Natural killer cell treated with Interleukin-12 subunit alpha and Interleukin-12 subunit beta and Interleukin-15 and Interleukin-18, amount 100 ng/mL, for 72 hours (primary cell): ENCODE measurements around the gene SOST. TPM values are rescaled to one million over a fixed set of nuclear protein-coding genes. Genes with fewer than 3 reads are reported as not detected.
A peak's percentile ranks its signal among the peaks of the same experiment; 100 is the strongest.

Source experiments
- ATAC-seq, 2 donors: fragments of 150-1000 bp; cut with Tn5 transposase in 1 of 2; sonication (Bioruptor Pico), chemical (Tn5 transposase) in 1 of 2; 2 replicates each; pipeline ENCODE4 v1.10.0; 2021
- DNase-seq: peaks from one replicate; pipeline ENCODE4 v3.0.0; 2022; ENCODE audit warnings: low spot score
- H3K27ac Mint-ChIP-seq, 2 donors: 1 replicate in 1 of 2; 2 replicates in 1 of 2; pipeline ENCODE4 v1.8.0; 2022; ENCODE audit warnings: mixed read lengths in 2 of 2, mild to moderate bottlenecking in 1 of 2, moderate library complexity in 1 of 2
- H3K27me3 Mint-ChIP-seq, 2 donors: 1 replicate in 1 of 2; 2 replicates in 1 of 2; pipeline ENCODE4 v1.8.0; 2022; ENCODE audit warnings: mixed read lengths in 2 of 2
- H3K36me3 Mint-ChIP-seq: one replicate; pipeline ENCODE4 v1.8.0; 2022; ENCODE audit warnings: mixed read lengths
- H3K4me1 Mint-ChIP-seq, 2 donors: 1 replicate in 1 of 2; 2 replicates in 1 of 2; pipeline ENCODE4 v1.8.0; 2022; ENCODE audit warnings: low read depth in 2 of 2, mixed read lengths in 2 of 2, mild to moderate bottlenecking in 1 of 2
- H3K4me3 Mint-ChIP-seq: one replicate; pipeline ENCODE4 v1.8.0; 2022; ENCODE audit warnings: mixed read lengths
- H3K9me3 Mint-ChIP-seq: 2 replicates; pipeline ENCODE4 v1.8.0; 2022; ENCODE audit warnings: mixed read lengths
- total RNA-seq, 2 donors: library from RNA; stranded (reverse); gene quantifications; one replicate each; pipeline ENCODE4 v1.2.3, GENCODE V29; 2022

SOST gene
- total RNA-seq, 2 donors from 2014 or later: not detected

- H3K27ac Mint-ChIP-seq: peak overlapping the region in 1 of 2 donors; percentile 6
- H3K4me3 Mint-ChIP-seq: peak overlapping the region; percentile 56
- ATAC-seq (peak; percentile 81 to 83), DNase-seq (peak; percentile 65)
- H3K27me3 Mint-ChIP-seq: peaks cover 35 to 45% of the 10 kb centered on the region in 2 donors
- H3K9me3 Mint-ChIP-seq: no peaks in the 10 kb centered on the region
- H3K4me1 Mint-ChIP-seq: peaks cover 25 to 26% of the 10 kb centered on the region in 2 donors
- H3K36me3 Mint-ChIP-seq: no peaks in the 10 kb centered on the region
Observed at GRCh38 chr17:43753493-43754129, 5.0 kb downstream of the SOST start.

GRCh38 chr17:43750153-43750552 is 8.4 kb downstream of the SOST start:
- Mint-ChIP-seq H3K36me3 (no peaks in the 10 kb centered on the region), H3K4me3 (no peak overlapping the region), H3K27ac (no peak overlapping the region), H3K4me1 (peaks cover 18 to 25% of the 10 kb centered on the region in 2 donors), H3K27me3 (peaks cover 23 to 41% of the 10 kb centered on the region in 2 donors), H3K9me3 (no peaks in the 10 kb centered on the region)
- no peak for DNase-seq
- no peak for ATAC-seq

DNA sequence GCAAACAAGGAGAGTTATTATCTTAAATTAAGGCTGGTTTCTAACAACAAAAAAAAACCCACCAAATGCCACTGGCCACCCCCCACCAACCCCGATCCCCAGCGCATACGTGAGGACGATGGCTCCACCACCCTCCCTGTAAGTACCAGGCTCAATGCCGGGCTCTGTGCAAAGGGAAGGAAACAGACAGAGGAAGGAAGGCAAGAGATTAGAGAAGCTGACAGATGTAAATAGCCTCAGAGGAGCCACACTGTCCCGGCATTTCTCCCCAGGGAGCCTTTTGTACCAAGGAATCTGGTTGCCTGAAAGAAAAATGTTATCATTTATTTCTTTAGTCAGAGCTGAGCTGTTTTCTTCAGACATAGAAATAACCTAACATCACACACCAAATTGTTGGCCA is 13.1 kb downstream of the SOST start:
- Mint-ChIP-seq H3K27ac (no peak overlapping the region), H3K4me3 (no peak overlapping the region), H3K4me1 (no peaks in the 10 kb centered on the region), H3K9me3 (no peaks in the 10 kb centered on the region), H3K36me3 (no peaks in the 10 kb centered on the region), H3K27me3 (peaks cover 46 to 55% of the 10 kb centered on the region in 2 donors)
- ATAC-seq (no peak), DNase-seq (no peak)

DNA sequence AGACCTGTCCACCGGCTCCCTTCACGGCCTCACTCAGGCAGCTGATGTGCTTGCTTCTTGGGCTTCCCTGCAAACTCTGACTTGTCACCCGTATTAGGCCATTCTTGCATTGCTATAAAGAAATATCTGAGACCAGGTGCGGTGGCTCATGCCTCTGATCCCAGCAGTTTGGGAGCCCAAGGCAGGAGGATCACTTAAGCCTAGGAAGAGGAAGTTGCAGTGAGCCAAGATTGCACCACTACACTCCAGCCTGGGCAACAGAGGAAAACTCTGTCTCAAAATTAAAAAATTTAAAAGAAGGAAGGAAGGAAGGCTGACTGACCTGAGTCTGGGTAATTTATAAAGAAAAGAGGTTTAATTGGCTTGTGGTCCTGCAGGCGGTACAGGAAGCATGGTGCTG is 17.0 kb downstream of the SOST start:
- no peaks in the 10 kb centered on the region for H3K36me3 Mint-ChIP-seq
- ATAC-seq (no peak), DNase-seq (no peak)
- no peak overlapping the region for H3K4me3 Mint-ChIP-seq
- H3K4me1 Mint-ChIP-seq: no peaks in the 10 kb centered on the region
- H3K9me3 Mint-ChIP-seq: no peaks in the 10 kb centered on the region
- H3K27me3 Mint-ChIP-seq: peaks cover 44 to 53% of the 10 kb centered on the region in 2 donors
- peak overlapping the region in 1 of 2 donors; percentile 5 for H3K27ac Mint-ChIP-seq

DNA sequence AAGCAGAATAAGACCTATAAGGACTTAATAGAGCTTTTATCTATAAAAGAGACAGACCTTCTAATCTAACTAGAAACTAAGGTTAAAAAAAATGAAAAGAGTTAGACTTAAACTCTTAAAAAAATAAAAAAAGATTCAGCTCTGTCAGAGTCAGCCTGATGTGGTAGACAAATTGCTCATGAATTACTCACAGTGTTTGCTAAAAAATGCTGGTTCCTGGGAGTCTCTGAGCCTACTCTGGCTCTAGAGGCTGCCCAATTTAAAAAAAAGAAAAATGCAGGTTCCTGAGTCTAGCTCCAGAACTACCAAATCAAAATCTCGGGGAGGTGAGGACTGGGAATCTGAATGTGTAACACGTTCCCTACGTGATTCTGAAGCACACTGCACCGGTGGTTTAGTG is 18.1 kb downstream of the SOST start:
- H3K9me3 Mint-ChIP-seq: no peaks in the 10 kb centered on the region
- no peak overlapping the region for H3K27ac Mint-ChIP-seq
- H3K4me3 Mint-ChIP-seq: no peak overlapping the region
- H3K27me3 Mint-ChIP-seq: peaks cover 40 to 44% of the 10 kb centered on the region in 2 donors
- DNase-seq: no peak
- no peaks in the 10 kb centered on the region for H3K4me1 Mint-ChIP-seq
- no peaks in the 10 kb centered on the region for H3K36me3 Mint-ChIP-seq
- ATAC-seq: no peak

DNA sequence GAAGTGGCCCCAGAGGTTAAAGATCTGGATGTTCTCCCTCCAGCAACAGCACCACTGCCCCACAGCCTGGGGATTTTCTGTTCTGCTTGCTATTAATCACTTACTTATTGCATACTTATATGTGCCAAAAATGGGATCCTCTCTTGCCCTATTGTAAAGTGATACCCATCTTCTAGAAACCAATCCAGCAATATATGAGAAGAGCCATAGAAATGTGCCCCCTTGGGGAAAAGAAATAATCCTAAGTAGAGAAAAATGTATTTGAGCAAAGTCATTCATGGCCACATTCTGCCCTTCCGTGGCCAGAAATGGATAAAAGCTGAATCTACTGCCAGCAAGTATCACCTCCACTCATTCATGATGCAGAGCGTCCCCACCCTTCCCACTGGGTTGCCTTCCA is 20.9 kb downstream of the SOST start:
- Mint-ChIP-seq H3K4me3 (no peak overlapping the region), H3K27me3 (peaks cover 27 to 35% of the 10 kb centered on the region in 2 donors), H3K36me3 (no peaks in the 10 kb centered on the region), H3K27ac (no peak overlapping the region), H3K4me1 (no peaks in the 10 kb centered on the region), H3K9me3 (no peaks in the 10 kb centered on the region)
- ATAC-seq: no peak
- no peak for DNase-seq

GRCh38 chr17:43736389-43736788 is 22.2 kb downstream of the SOST start:
- DNase-seq: no peak
- no peaks in the 10 kb centered on the region for H3K36me3 Mint-ChIP-seq
- H3K9me3 Mint-ChIP-seq: no peaks in the 10 kb centered on the region
- H3K4me1 Mint-ChIP-seq: no peaks in the 10 kb centered on the region
- ATAC-seq: no peak
- no peak overlapping the region for H3K27ac Mint-ChIP-seq
- peaks cover 24 to 30% of the 10 kb centered on the region in 2 donors for H3K27me3 Mint-ChIP-seq
- H3K4me3 Mint-ChIP-seq: no peak overlapping the region

GRCh38 chr17:43734376-43734775 is 24.2 kb downstream of the SOST start:
- Mint-ChIP-seq H3K36me3 (no peaks in the 10 kb centered on the region), H3K4me3 (no peak overlapping the region), H3K27me3 (peaks cover 28% of the 10 kb centered on the region in 2 donors), H3K9me3 (no peaks in the 10 kb centered on the region), H3K4me1 (no peaks in the 10 kb centered on the region), H3K27ac (no peak overlapping the region)
- DNase-seq: no peak
- ATAC-seq: no peak

DNA sequence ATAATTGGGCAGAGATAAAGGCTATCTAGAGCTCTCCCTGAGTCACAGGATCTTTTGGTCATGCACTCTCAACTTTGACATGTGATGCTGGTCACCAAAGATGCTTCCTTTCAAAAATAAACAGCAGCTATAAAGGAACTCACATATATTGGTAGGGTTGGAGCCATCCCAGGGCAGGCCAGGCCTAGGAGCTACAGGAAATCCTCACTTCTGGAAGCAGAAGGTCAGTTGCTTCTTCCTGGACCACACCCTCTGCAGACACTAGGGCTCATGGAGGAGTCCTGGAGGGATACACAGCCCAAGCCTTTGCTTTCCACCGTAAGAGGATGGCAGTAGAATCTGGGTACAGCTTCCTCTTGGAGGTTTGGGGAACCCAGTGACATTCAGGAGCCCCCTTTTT is 24.6 kb downstream of the SOST start:
- no peaks in the 10 kb centered on the region for H3K9me3 Mint-ChIP-seq
- no peak for ATAC-seq
- no peak overlapping the region for H3K27ac Mint-ChIP-seq
- DNase-seq: no peak
- H3K4me1 Mint-ChIP-seq: no peaks in the 10 kb centered on the region
- H3K27me3 Mint-ChIP-seq: peaks cover 24 to 28% of the 10 kb centered on the region in 2 donors
- H3K4me3 Mint-ChIP-seq: no peak overlapping the region
- H3K36me3 Mint-ChIP-seq: no peaks in the 10 kb centered on the region

DNA sequence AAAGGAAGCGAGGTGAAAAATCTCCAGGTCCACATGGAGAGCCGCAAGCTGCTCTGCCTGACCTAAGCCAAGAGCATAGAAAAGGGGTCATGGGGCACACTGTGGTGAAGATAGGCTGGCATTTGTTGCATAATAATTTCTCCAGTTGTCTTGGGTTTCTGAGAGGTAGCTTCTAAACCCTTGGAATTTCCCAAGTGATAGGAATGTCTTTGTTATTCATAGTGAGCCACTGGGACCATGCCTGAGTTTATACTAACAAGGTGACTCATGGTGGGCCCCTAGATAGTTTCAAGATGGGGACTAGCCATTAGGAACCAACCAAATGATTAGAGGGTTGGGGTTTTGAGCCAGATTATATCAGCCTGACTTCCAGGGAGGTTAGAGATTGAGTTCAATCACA is 25.6 kb downstream of the SOST start:
- no peak for ATAC-seq
- no peaks in the 10 kb centered on the region for H3K9me3 Mint-ChIP-seq
- no peaks in the 10 kb centered on the region for H3K36me3 Mint-ChIP-seq
- no peak for DNase-seq
- no peak overlapping the region for H3K27ac Mint-ChIP-seq
- H3K4me3 Mint-ChIP-seq: no peak overlapping the region
- no peaks in the 10 kb centered on the region for H3K4me1 Mint-ChIP-seq
- peaks cover 19 to 23% of the 10 kb centered on the region in 2 donors for H3K27me3 Mint-ChIP-seq

DNA sequence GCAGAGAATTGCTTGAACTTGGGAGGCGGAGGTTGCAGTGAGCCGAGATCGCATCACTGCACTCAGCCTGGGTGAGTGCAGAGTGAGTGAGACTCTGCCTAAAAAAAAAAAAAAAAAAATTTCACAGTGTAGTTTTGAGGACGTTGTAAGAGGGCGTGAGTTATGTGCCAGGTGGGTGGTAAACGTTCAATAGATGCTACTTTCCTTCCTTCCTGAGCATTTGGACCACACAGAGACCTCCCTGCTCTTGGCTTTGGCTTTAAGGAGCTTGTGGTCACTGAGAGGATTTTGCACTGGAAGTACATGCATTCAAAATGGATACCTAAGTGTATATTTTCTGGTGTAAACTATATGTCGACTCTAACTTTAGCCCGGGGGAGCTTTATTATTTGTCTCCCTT is 30.5 kb downstream of the SOST start:
- ATAC-seq (no peak), DNase-seq (no peak)
- H3K36me3 Mint-ChIP-seq: no peaks in the 10 kb centered on the region
- no peak overlapping the region for H3K4me3 Mint-ChIP-seq
- no peak overlapping the region for H3K27ac Mint-ChIP-seq
- H3K4me1 Mint-ChIP-seq: no peaks in the 10 kb centered on the region
- no peaks in the 10 kb centered on the region for H3K9me3 Mint-ChIP-seq
- peaks cover 0 to 15% of the 10 kb centered on the region in 2 donors for H3K27me3 Mint-ChIP-seq

DNA sequence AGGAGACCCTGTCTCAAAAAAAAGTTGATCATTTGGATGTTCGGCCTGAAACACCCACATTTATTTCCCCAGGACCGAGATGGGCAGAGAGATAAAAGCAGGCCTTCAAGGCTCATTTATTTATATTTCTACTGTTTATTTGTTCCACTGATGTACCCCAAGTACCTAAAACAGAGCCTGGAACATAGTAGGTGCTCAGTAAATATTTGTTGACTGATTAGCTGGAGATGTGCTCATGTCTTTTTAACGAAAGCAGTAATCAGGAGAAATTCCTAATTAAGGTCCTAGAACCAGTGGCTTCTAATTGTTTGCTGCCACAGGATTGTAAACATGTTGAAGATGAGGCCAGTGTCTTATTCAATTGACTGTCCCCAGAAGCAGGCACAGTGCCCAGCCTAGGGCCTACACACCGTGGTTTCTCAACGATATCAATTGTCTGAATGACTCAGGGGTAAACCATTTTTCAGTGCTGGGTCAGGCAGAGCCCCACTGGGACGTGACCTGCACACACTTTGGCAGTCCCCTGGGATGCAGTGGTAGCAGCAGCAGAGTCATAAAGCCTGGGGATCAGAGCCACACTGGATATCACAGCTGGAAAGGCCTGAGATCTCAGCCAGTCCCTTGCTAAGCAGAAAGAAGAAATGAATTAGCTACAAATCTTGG is 34.8 kb downstream of the SOST start:
- ATAC-seq: no peak
- Mint-ChIP-seq H3K27me3 (peaks cover 11 to 16% of the 10 kb centered on the region in 2 donors), H3K9me3 (no peaks in the 10 kb centered on the region), H3K4me3 (no peak overlapping the region), H3K36me3 (no peaks in the 10 kb centered on the region), H3K4me1 (peaks cover 12 to 14% of the 10 kb centered on the region in 2 donors), H3K27ac (no peak overlapping the region)
- DNase-seq: no peak

DNA sequence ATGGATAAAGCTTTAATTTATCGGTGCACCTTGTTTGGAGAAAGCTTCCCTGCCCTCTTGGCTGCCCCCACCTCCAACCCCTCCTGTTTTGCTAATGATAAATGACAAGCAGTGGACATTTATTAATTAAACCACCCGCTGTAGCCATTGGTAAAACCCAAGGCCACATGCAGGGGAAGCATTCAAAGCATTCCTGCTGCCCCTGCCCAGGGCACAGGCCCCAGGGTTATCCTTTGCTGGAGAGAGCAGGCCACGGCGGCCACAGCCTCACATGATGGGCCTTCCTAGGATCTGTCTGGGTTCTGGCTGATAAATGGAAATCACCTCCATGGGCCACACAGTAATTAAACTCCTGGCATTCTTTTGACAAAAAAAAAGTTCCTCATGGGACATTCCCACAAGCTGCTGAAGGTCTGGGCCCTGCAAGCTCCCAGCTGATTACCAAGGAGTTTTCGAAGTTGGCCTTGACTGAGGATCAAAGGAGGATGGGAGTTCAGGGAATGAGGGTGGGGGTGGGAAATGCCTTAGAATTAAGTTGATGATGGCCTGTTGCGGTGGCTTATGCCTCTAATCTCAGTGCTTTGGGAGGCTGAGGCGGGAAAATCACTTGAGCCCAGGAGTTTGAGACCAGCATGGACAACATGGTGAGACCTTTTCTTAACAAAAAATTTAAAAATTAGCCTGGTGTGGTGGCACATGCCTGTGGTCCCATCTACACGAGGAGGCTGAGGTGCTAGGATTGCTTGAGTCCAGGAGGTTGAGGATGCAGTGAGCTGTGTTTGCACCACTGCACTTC is 35.5 kb downstream of the SOST start:
- no peak for DNase-seq
- H3K36me3 Mint-ChIP-seq: no peaks in the 10 kb centered on the region
- no peak for ATAC-seq
- peaks cover 12 to 14% of the 10 kb centered on the region in 2 donors for H3K4me1 Mint-ChIP-seq
- no peaks in the 10 kb centered on the region for H3K9me3 Mint-ChIP-seq
- no peak overlapping the region for H3K4me3 Mint-ChIP-seq
- H3K27me3 Mint-ChIP-seq: peaks cover 11 to 21% of the 10 kb centered on the region in 2 donors
- H3K27ac Mint-ChIP-seq: no peak overlapping the region

GRCh38 chr17:43722269-43722619 is 36.3 kb downstream of the SOST start:
- Mint-ChIP-seq H3K4me1 (peaks cover 12 to 14% of the 10 kb centered on the region in 2 donors), H3K27ac (no peak overlapping the region), H3K9me3 (no peaks in the 10 kb centered on the region), H3K4me3 (no peak overlapping the region), H3K36me3 (no peaks in the 10 kb centered on the region), H3K27me3 (peaks cover 13 to 22% of the 10 kb centered on the region in 2 donors)
- no peak for ATAC-seq
- no peak for DNase-seq
